Endothelial cell of umbilical vein (primary cell): Measurements from ENCODE around the gene NPFFR1. TPM values are rescaled to one million over a fixed set of nuclear protein-coding genes. Genes with fewer than 3 reads are reported as not detected.

ENCODE experiments used
- BruUV-seq: library from RNA; stranded (reverse); fragments of 400-500 nt; replicated peaks from 2 replicates; lab custom pipeline; 2021; lab: Mats Ljungman, UMichigan
- CTCF ChIA-PET: fragments of 300-600, 350-600 bp; sonication (Branson Sonifier 250); formaldehyde crosslinking; loops from one replicate; lab custom pipeline; 2021; ENCODE audit warnings: antibody characterized with exemption, inconsistent platforms; lab: Charles Lee
- POLR2A ChIA-PET: fragments of 300-600, 350-600 bp; sonication (Branson Sonifier 250); formaldehyde crosslinking; loops from one replicate; lab custom pipeline; 2021; ENCODE audit warnings: antibody characterized with exemption, inconsistent platforms; lab: Charles Lee
- DNase-seq: peaks from one replicate; pipeline ENCODE4 v3.0.0-alpha.2; 2011; ENCODE audit warnings: low read depth, low spot score
- FAIRE-seq: peaks from 2 replicates; lab custom pipeline; 2011; peaks lifted over from hg19 to GRCh38; lab: Jason Lieb, UNC
- H2AFZ ChIP-seq: 2 replicates; pipeline ENCODE4 v1.6.0; 2012; ENCODE audit warnings: low read depth, low read length, control low read depth, inconsistent platforms
- H3K27ac ChIP-seq: 2 replicates; pipeline ENCODE4 v1.5.1; 2011; ENCODE audit warnings: low read depth, mild to moderate bottlenecking, control low read depth, low read length, moderate library complexity; ENCODE audit not compliant: insufficient read depth
- H3K27me3 ChIP-seq, 2 experiments: 2 replicates each; pipeline versions ENCODE4 v1.6.0 to v1.6.1; 2011; ENCODE audit warnings: low read length in 2 of 2, mixed read lengths in 1 of 2; ENCODE audit not compliant: control insufficient read depth in 2 of 2, insufficient read depth in 2 of 2
- H3K36me3 ChIP-seq, 2 experiments: 2 replicates in 1 of 2; 3 replicates in 1 of 2; pipeline ENCODE4 v1.5.1; 2011; ENCODE audit warnings: low read length in 2 of 2, mild to moderate bottlenecking in 1 of 2, moderate library complexity in 1 of 2; ENCODE audit not compliant: control insufficient read depth in 2 of 2, insufficient read depth in 2 of 2; ENCODE audit errors: extremely low read depth in 1 of 2
- H3K4me1 ChIP-seq: 3 replicates; pipeline ENCODE4 v1.5.1; 2011; ENCODE audit warnings: mild to moderate bottlenecking, low read length; ENCODE audit not compliant: control insufficient read depth, insufficient read depth; ENCODE audit errors: extremely low read depth
- H3K4me2 ChIP-seq: 2 replicates; pipeline ENCODE4 v1.6.1; 2011; ENCODE audit warnings: low read length, control low read depth, mixed read lengths; ENCODE audit not compliant: insufficient read depth
- H3K4me3 ChIP-seq, 3 experiments: fragments of 200-600 bp in 1 of 3; sonication (generic), shearing (Covaris generic) in 1 of 3; replicated peaks in 1 of 3; 2 replicates each; pipeline ENCODE4 v1.5.1; 2011 to 2016; ENCODE audit warnings: control low read depth in 3 of 3, low read length in 3 of 3, mild to moderate bottlenecking in 2 of 3, inconsistent platforms in 1 of 3, low read depth in 1 of 3, moderate library complexity in 1 of 3; ENCODE audit not compliant: insufficient read depth in 1 of 3
- H3K79me2 ChIP-seq: 2 replicates; pipeline ENCODE4 v1.6.0; 2012; ENCODE audit warnings: low read length, inconsistent platforms; ENCODE audit not compliant: control insufficient read depth, insufficient read depth
- H3K9ac ChIP-seq: replicated peaks from 2 replicates; pipeline ENCODE3; 2011; ENCODE audit warnings: low read length, control low read depth; ENCODE audit not compliant: insufficient read depth; ENCODE audit errors: extremely low read depth
- H3K9me1 ChIP-seq: replicated peaks from 3 replicates; pipeline ENCODE4 v1.6.0; 2011; ENCODE audit warnings: mild to moderate bottlenecking, low read length; ENCODE audit not compliant: control insufficient read depth, insufficient read depth; ENCODE audit errors: extremely low read depth
- H3K9me3 ChIP-seq: replicated peaks from 2 replicates; pipeline ENCODE4 v1.5.1; 2012; ENCODE audit warnings: low read length, inconsistent platforms; ENCODE audit not compliant: control insufficient read depth, insufficient read depth
- H4K20me1 ChIP-seq: replicated peaks from 2 replicates; pipeline ENCODE3; 2011; ENCODE audit warnings: mild to moderate bottlenecking, low read length; ENCODE audit not compliant: control insufficient read depth, insufficient read depth; ENCODE audit errors: extremely low read depth
- CTCF ChIP-seq, 2 donors: IDR thresholded peaks; 1 replicate in 1 of 2; 2 replicates in 1 of 2; pipeline ENCODE4 v1.5.1; 2011; ENCODE audit warnings: low read length in 2 of 2, mild to moderate bottlenecking in 2 of 2, moderate library complexity in 2 of 2, control low read depth in 1 of 2, inconsistent platforms in 1 of 2, low read depth in 1 of 2; ENCODE audit not compliant: insufficient read depth in 1 of 2; ENCODE audit errors: extremely low read depth in 1 of 2
- EZH2 ChIP-seq: IDR thresholded peaks from 2 replicates; pipeline ENCODE4 v1.6.1; 2012; ENCODE audit warnings: borderline replicate concordance, low read depth, mild to moderate bottlenecking, moderate library complexity, low read length, inconsistent platforms; ENCODE audit not compliant: severe bottlenecking
- FOS ChIP-seq: IDR thresholded peaks from 2 replicates; pipeline ENCODE4 v1.6.1; 2011; ENCODE audit warnings: mild to moderate bottlenecking, low read length, moderate library complexity, borderline replicate concordance; ENCODE audit not compliant: insufficient read depth
- GATA2 ChIP-seq: IDR thresholded peaks from 2 replicates; pipeline ENCODE4 v1.7.0; 2011; ENCODE audit warnings: low read depth, mild to moderate bottlenecking, moderate library complexity, mixed read lengths, low read length; ENCODE audit not compliant: insufficient read length, insufficient read depth
- JUN ChIP-seq: IDR thresholded peaks from 2 replicates; pipeline ENCODE4 v1.6.1; 2011; ENCODE audit warnings: borderline replicate concordance, low read depth; ENCODE audit not compliant: insufficient read length, insufficient read depth
- MAX ChIP-seq: IDR thresholded peaks from 2 replicates; pipeline ENCODE4 v1.6.1; 2011; ENCODE audit not compliant: insufficient read depth, insufficient read length
- MYC ChIP-seq: IDR thresholded peaks from one replicate; pipeline ENCODE4 v1.6.1; 2011; ENCODE audit warnings: mild to moderate bottlenecking, low read depth, low read length
- POLR2A ChIP-seq: IDR thresholded peaks from 2 replicates; pipeline ENCODE4 v1.6.1; 2012; ENCODE audit warnings: low read depth, mild to moderate bottlenecking, control low read depth, low read length
- POLR2AphosphoS5 ChIP-seq: IDR thresholded peaks from 2 replicates; pipeline ENCODE4 v1.6.1; 2012; ENCODE audit warnings: low read depth, mild to moderate bottlenecking, control low read depth, low read length, moderate library complexity; ENCODE audit not compliant: insufficient read depth
- dilution Hi-C: fragments of 300-500 bp; cut with MboI; formaldehyde crosslinking; loops from one replicate; pipeline ENCODE4 v1.15.0; 2019; ENCODE audit warnings: low sequenced_read_pairs; ENCODE audit not compliant: extremely low pct_ligation_motif_present
- intact Hi-C: fragments of 100-400 bp; cut with micrococcal nuclease; formaldehyde crosslinking; loops from one replicate; pipeline ENCODE4 v1.10.0; 2022
- polyA plus RNA-seq, 4 experiments: library from polyadenylated mRNA; depleted of rRNA in 3 of 4; stranded (reverse) in 3 of 4; unstranded in 1 of 4; fragments of >200 nt; gene quantifications; 2 replicates each; pipeline versions ENCODE4 v1.2.1 to v1.2.3, GENCODE V29; 2011 to 2012; ENCODE audit warnings: missing spikeins in 1 of 4
- total RNA-seq: library from RNA; stranded (reverse); gene quantifications from 2 replicates; pipeline ENCODE4 v1.2.3, GENCODE V29; 2021

The NPFFR1 gene
- total and polyA plus RNA-seq, 2 donors (not counting 3 experiments of a cell fraction or from before 2014, with no cell fraction given), result not detected

GRCh38 chr10:70299876-70300275, 16.1 kb upstream of the NPFFR1 start:
- Histone ChIP-seq H3K4me2 (no peak overlapping the region), H3K36me3 (no peaks in the 10 kb centered on the region), H3K9ac (no peak overlapping the region), H3K27ac (no peak overlapping the region), H3K27me3 (no peaks in the 10 kb centered on the region), H3K4me3 (no peak overlapping the region), H2AFZ (no peak overlapping the region), H3K9me3 (no peaks in the 10 kb centered on the region), H3K79me2 (no peaks in the 10 kb centered on the region), H4K20me1 (no peaks in the 10 kb centered on the region), H3K9me1 (no peaks in the 10 kb centered on the region), H3K4me1 (peaks cover 9% of the 10 kb centered on the region)
- no peak for TF ChIP-seq JUN
- POLR2A ChIA-PET, result no interaction called here
- intact Hi-C loops, result loop anchor here (5.0 kb wide), 1 partner anchor 32 kb away; no protein-coding TSS in a partner anchor
- no peak for FAIRE-seq
- CTCF ChIA-PET, result no interaction called here
- TSS peak; percentile 3 for BruUV-seq
- no peak for DNase-seq
- dilution Hi-C loops, result no loop called here

GRCh38 chr10:70298393-70298792, 14.6 kb upstream of the NPFFR1 start:
- no peak overlapping the region for H3K4me2 ChIP-seq
- H3K27ac ChIP-seq, result no peak overlapping the region
- H3K27me3 ChIP-seq, result peaks cover 0 to 3% of the 10 kb centered on the region in 2 experiments
- H2AFZ ChIP-seq, result no peak overlapping the region
- no peaks in the 10 kb centered on the region for H3K9me3 ChIP-seq
- H3K9ac ChIP-seq, result no peak overlapping the region
- BruUV-seq, result no TSS peak
- POLR2A ChIA-PET, result no interaction called here
- H3K36me3 ChIP-seq, result no peaks in the 10 kb centered on the region
- H3K9me1 ChIP-seq, result no peaks in the 10 kb centered on the region
- H3K4me1 ChIP-seq, result peaks cover 9% of the 10 kb centered on the region
- H4K20me1 ChIP-seq, result no peaks in the 10 kb centered on the region
- CTCF ChIA-PET, result no interaction called here
- no peak for TF ChIP-seq MYC
- no peak for TF ChIP-seq GATA2
- no peak for TF ChIP-seq MAX
- no peak for TF ChIP-seq JUN
- TF ChIP-seq POLR2A, result no peak
- TF ChIP-seq CTCF (IDR thresholded peaks at IDR 0.05; ENCODE audit: extremely low read depth in 1 of 2, insufficient read depth in 1 of 2, low read depth in 1 of 2, low read length in 2 of 2), result no peak
- no peak for TF ChIP-seq EZH2
- no peak for TF ChIP-seq POLR2AphosphoS5
- TF ChIP-seq FOS, result no peak
- intact Hi-C loops, result loop anchor here (5.0 kb wide), 1 partner anchor 34 kb away; no protein-coding TSS in a partner anchor
- no peak for FAIRE-seq
- dilution Hi-C loops, result no loop called here
- no peaks in the 10 kb centered on the region for H3K79me2 ChIP-seq
- DNase-seq, result no peak
- H3K4me3 ChIP-seq, result no peak overlapping the region
